Fibroblast of skin of left biceps (primary cell): Measurements from ENCODE around the gene FABP2.
"Not testable (repeated sequence)": the region's sequence is repeated elsewhere in the genome, so short reads cannot be mapped to it uniquely, and the experiment has no call there.

Experiments used
- DNase-seq, 2 experiments: peaks; one replicate each; pipeline ENCODE4 v3.0.0-alpha.2; 2013; ENCODE audit warnings: low read depth in 2 of 2

The FABP2 gene

GRCh38 chr4:119321921-119322687 is at the start of gene FABP2:
Gene FABP2 (minus strand): TSS chr4:119322138. CDS start chr4:119322102, 36 bp downstream.
- no peak for DNase-seq

- not testable (repeated sequence) for DNase-seq
Measured at GRCh38 chr4:119370951-119371683, 49.2 kb upstream of the FABP2 start.

GRCh38 chr4:119370392-119370791 is 48.5 kb upstream of the FABP2 start:
- not testable (repeated sequence) for DNase-seq

GRCh38 chr4:119366802-119367201 is 44.9 kb upstream of the FABP2 start:
- not testable (repeated sequence) for DNase-seq

GRCh38 chr4:119364203-119364602 is 42.3 kb upstream of the FABP2 start:
- not testable (repeated sequence) for DNase-seq

- not testable (repeated sequence) for DNase-seq
Measured at GRCh38 chr4:119363372-119363771, 41.4 kb upstream of the FABP2 start.

- DNase-seq: not testable (repeated sequence)
Measured at GRCh38 chr4:119362413-119362812, 40.5 kb upstream of the FABP2 start.

GRCh38 chr4:119359873-119360272 is 37.9 kb upstream of the FABP2 start:
- DNase-seq: not testable (repeated sequence)

- DNase-seq: not testable (repeated sequence)
Measured at GRCh38 chr4:119356796-119357195, 34.9 kb upstream of the FABP2 start.

- DNase-seq: not testable (repeated sequence)
Measured at GRCh38 chr4:119356041-119356440, 34.1 kb upstream of the FABP2 start.

- not testable (repeated sequence) for DNase-seq
Measured at GRCh38 chr4:119353364-119353763, 31.4 kb upstream of the FABP2 start.

- DNase-seq: not testable (repeated sequence)
Measured at GRCh38 chr4:119348169-119348568, 26.2 kb upstream of the FABP2 start.

- DNase-seq: not testable (repeated sequence)
Measured at GRCh38 chr4:119343293-119343692, 21.4 kb upstream of the FABP2 start.

GRCh38 chr4:119339895-119340294 is 18.0 kb upstream of the FABP2 start:
- DNase-seq: not testable (repeated sequence)

- DNase-seq: no peak
Measured at GRCh38 chr4:119337010-119337409, 15.1 kb upstream of the FABP2 start.

GRCh38 chr4:119336332-119336979 is 14.5 kb upstream of the FABP2 start:
- DNase-seq: not testable (repeated sequence)

- DNase-seq: no peak
Measured at GRCh38 chr4:119329835-119330620, 8.1 kb upstream of the FABP2 start.

- DNase-seq: no peak
Measured at GRCh38 chr4:119328695-119329094, 6.8 kb upstream of the FABP2 start.

GRCh38 chr4:119317990-119318389 is 3.9 kb downstream of the FABP2 start:
- no peak for DNase-seq

- DNase-seq: no peak
Measured at GRCh38 chr4:119315036-119315435, 6.9 kb downstream of the FABP2 start.

GRCh38 chr4:119314356-119314755 is 7.6 kb downstream of the FABP2 start:
- DNase-seq: no peak

- no peak for DNase-seq
Measured at GRCh38 chr4:119313237-119313636, 8.7 kb downstream of the FABP2 start.
